ENCODE measurements around the gene CEACAM1.
"Not testable (repeated sequence)": the region's sequence is repeated elsewhere in the genome, so short reads cannot be mapped to it uniquely, and the experiment has no call there.

CEACAM1 gene

GRCh38 chr19:42529248-42529764, 1.0 kb upstream of the CEACAM1 start:
- H3K27ac ChIP-seq (ENCODE audit: low read depth, low read length, severe bottlenecking), result no peak overlapping the region
- peaks cover 8% of the 10 kb centered on the region for H3K4me1 ChIP-seq (ENCODE audit: control insufficient read depth, insufficient read depth, low read length, poor library complexity, severe bottlenecking)
- no peaks in the 10 kb centered on the region for H3K36me3 ChIP-seq (ENCODE audit: control insufficient read depth, insufficient read depth, low read length)
- WGBS, 2 experiments (ENCODE audit: insufficient coverage in 2 of 2), result 57 to 63% methylated on average over 3 of the region's 3 CpGs
- H3K9me3 ChIP-seq (ENCODE audit: control insufficient read depth, low read length), result no peaks in the 10 kb centered on the region
- no peak overlapping the region for H3K4me3 ChIP-seq (ENCODE audit: extremely low read depth, insufficient read depth, low read length, poor library complexity, severe bottlenecking)

DNA sequence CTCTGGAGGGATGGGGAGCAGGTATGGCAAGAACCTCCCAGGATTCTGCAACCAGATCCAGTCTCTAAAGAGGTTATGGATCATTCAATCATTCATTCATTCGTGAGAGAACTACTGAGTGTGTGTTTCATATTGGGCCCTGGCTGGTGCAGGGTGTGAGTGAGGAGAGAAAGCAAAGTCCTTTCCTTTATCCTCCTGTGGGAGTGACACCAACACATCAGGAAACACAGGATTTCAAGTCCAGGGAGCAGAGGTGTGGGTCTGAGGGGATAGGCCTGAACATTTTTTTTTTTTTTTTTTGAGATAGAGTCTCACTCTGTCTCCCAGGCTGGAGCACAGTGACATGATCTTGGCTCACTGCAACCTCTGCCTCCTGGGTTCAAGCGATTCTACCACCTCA, 3.3 kb downstream of the CEACAM1 start:
- Histone ChIP-seq H3K36me3 (ENCODE audit: control insufficient read depth, insufficient read depth, low read length) (no peaks in the 10 kb centered on the region), H3K4me3 (ENCODE audit: extremely low read depth, insufficient read depth, low read length, poor library complexity, severe bottlenecking) (no peak overlapping the region), H3K4me1 (ENCODE audit: control insufficient read depth, insufficient read depth, low read length, poor library complexity, severe bottlenecking) (peaks cover 8% of the 10 kb centered on the region), H3K9me3 (ENCODE audit: control insufficient read depth, low read length) (no peaks in the 10 kb centered on the region), H3K27ac (ENCODE audit: low read depth, low read length, severe bottlenecking) (no peak overlapping the region)
- no CpG with 5 or more reads among the region's 2 CpGs for WGBS, 2 experiments (ENCODE audit: insufficient coverage in 2 of 2)

GRCh38 chr19:42524250-42524649, 4.0 kb downstream of the CEACAM1 start:
- 79 to 88% methylated on average over 3 to 5 of the region's 5 CpGs for WGBS, 2 experiments (ENCODE audit: insufficient coverage in 2 of 2)
- Histone ChIP-seq H3K27ac (ENCODE audit: low read depth, low read length, severe bottlenecking) (no peak overlapping the region), H3K4me3 (ENCODE audit: extremely low read depth, insufficient read depth, low read length, poor library complexity, severe bottlenecking) (no peak overlapping the region), H3K4me1 (ENCODE audit: control insufficient read depth, insufficient read depth, low read length, poor library complexity, severe bottlenecking) (peaks cover 8% of the 10 kb centered on the region), H3K9me3 (ENCODE audit: control insufficient read depth, low read length) (no peaks in the 10 kb centered on the region), H3K36me3 (ENCODE audit: control insufficient read depth, insufficient read depth, low read length) (no peaks in the 10 kb centered on the region)

GRCh38 chr19:42522262-42522661, 6.0 kb downstream of the CEACAM1 start:
- not testable (repeated sequence) for H3K4me3 ChIP-seq (ENCODE audit: extremely low read depth, insufficient read depth, low read length, poor library complexity, severe bottlenecking); H3K9me3 ChIP-seq (ENCODE audit: control insufficient read depth, low read length); H3K36me3 ChIP-seq (ENCODE audit: control insufficient read depth, insufficient read depth, low read length); H3K27ac ChIP-seq (ENCODE audit: low read depth, low read length, severe bottlenecking); H3K4me1 ChIP-seq (ENCODE audit: control insufficient read depth, insufficient read depth, low read length, poor library complexity, severe bottlenecking)
- WGBS, 2 experiments (ENCODE audit: insufficient coverage in 2 of 2), result 79 to 89% methylated on average over 11 to 12 of the region's 12 CpGs

GRCh38 chr19:42521346-42522030, 6.8 kb downstream of the CEACAM1 start:
- Histone ChIP-seq H3K4me3 (ENCODE audit: extremely low read depth, insufficient read depth, low read length, poor library complexity, severe bottlenecking) (no peak overlapping the region), H3K9me3 (ENCODE audit: control insufficient read depth, low read length) (no peaks in the 10 kb centered on the region), H3K4me1 (ENCODE audit: control insufficient read depth, insufficient read depth, low read length, poor library complexity, severe bottlenecking) (no peaks in the 10 kb centered on the region), H3K36me3 (ENCODE audit: control insufficient read depth, insufficient read depth, low read length) (no peaks in the 10 kb centered on the region), H3K27ac (ENCODE audit: low read depth, low read length, severe bottlenecking) (no peak overlapping the region)
- 80 to 100% methylated on average over 3 to 5 of the region's 6 CpGs for WGBS, 2 experiments (ENCODE audit: insufficient coverage in 2 of 2)

DNA sequence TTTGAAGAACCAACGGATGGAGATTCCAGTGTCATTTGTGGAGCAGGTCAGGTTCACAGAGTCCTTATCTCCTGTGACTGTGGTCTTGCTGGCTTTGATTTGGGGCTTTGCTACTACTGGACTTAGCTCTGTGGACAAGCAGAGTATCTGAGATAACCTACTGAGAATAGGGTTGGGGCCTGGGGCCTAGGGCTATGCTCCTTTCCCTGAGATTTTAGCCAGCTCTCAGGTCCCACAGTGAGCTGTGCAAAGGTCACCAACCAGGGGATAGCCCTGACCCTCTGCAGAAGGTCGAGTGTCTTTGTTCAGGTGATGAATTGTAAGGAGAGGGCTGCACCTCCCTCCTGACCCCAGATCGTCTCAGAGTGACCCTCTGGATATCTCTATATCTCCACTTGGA, 9.2 kb downstream of the CEACAM1 start:
- H3K27ac ChIP-seq (ENCODE audit: low read depth, low read length, severe bottlenecking), result no peak overlapping the region
- H3K36me3 ChIP-seq (ENCODE audit: control insufficient read depth, insufficient read depth, low read length), result no peaks in the 10 kb centered on the region
- H3K4me1 ChIP-seq (ENCODE audit: control insufficient read depth, insufficient read depth, low read length, poor library complexity, severe bottlenecking), result no peaks in the 10 kb centered on the region
- WGBS, 2 experiments (ENCODE audit: insufficient coverage in 2 of 2), result 88 to 100% methylated on average over 1 to 2 of the region's 3 CpGs
- H3K9me3 ChIP-seq (ENCODE audit: control insufficient read depth, low read length), result no peaks in the 10 kb centered on the region
- H3K4me3 ChIP-seq (ENCODE audit: extremely low read depth, insufficient read depth, low read length, poor library complexity, severe bottlenecking), result no peak overlapping the region

DNA sequence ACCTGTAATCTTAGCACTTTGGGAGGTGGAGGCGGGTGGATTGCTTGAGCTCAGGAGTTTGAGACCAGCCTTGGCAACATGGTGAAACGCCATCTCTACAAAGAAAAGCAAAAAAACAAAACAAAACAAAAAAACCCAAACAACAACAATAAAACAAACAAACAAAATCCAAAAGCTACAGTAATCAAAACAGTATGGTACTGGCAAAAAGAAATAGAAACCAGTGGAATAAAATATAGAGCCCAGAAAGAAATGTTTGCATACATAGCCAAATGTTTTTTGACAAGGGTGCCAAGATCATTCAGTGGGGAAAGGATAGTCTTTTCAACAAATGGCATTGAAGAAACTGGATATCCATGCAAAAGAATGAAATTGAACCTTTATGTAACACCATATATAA, 11.5 kb downstream of the CEACAM1 start:
- H3K9me3 ChIP-seq (ENCODE audit: control insufficient read depth, low read length), result no peaks in the 10 kb centered on the region
- H3K36me3 ChIP-seq (ENCODE audit: control insufficient read depth, insufficient read depth, low read length), result no peaks in the 10 kb centered on the region
- 100% methylated on average over 1 of the region's 2 CpGs; no CpG with 5 or more reads in 1 of the 2 experiments for WGBS, 2 experiments (ENCODE audit: insufficient coverage in 2 of 2)
- no peak overlapping the region for H3K4me3 ChIP-seq (ENCODE audit: extremely low read depth, insufficient read depth, low read length, poor library complexity, severe bottlenecking)
- H3K4me1 ChIP-seq (ENCODE audit: control insufficient read depth, insufficient read depth, low read length, poor library complexity, severe bottlenecking), result no peaks in the 10 kb centered on the region
- no peak overlapping the region for H3K27ac ChIP-seq (ENCODE audit: low read depth, low read length, severe bottlenecking)

GRCh38 chr19:42515241-42515832, 12.9 kb downstream of the CEACAM1 start:
- H3K4me3 ChIP-seq (ENCODE audit: extremely low read depth, insufficient read depth, low read length, poor library complexity, severe bottlenecking), result no peak overlapping the region
- WGBS, 2 experiments (ENCODE audit: insufficient coverage in 2 of 2), result 91 to 94% methylated on average over 4 of the region's 7 CpGs
- H3K27ac ChIP-seq (ENCODE audit: low read depth, low read length, severe bottlenecking), result no peak overlapping the region
- H3K9me3 ChIP-seq (ENCODE audit: control insufficient read depth, low read length), result no peaks in the 10 kb centered on the region
- H3K4me1 ChIP-seq (ENCODE audit: control insufficient read depth, insufficient read depth, low read length, poor library complexity, severe bottlenecking), result no peaks in the 10 kb centered on the region
- H3K36me3 ChIP-seq (ENCODE audit: control insufficient read depth, insufficient read depth, low read length), result no peaks in the 10 kb centered on the region

GRCh38 chr19:42514449-42514848, 13.8 kb downstream of the CEACAM1 start:
- 86% methylated on average over 1 of the region's 1 CpG; no CpG with 5 or more reads in 1 of the 2 experiments for WGBS, 2 experiments (ENCODE audit: insufficient coverage in 2 of 2)

GRCh38 chr19:42512743-42513304, 15.5 kb downstream of the CEACAM1 start:
- Histone ChIP-seq H3K4me1 (ENCODE audit: control insufficient read depth, insufficient read depth, low read length, poor library complexity, severe bottlenecking) (no peaks in the 10 kb centered on the region), H3K36me3 (ENCODE audit: control insufficient read depth, insufficient read depth, low read length) (no peaks in the 10 kb centered on the region), H3K27ac (ENCODE audit: low read depth, low read length, severe bottlenecking) (no peak overlapping the region), H3K4me3 (ENCODE audit: extremely low read depth, insufficient read depth, low read length, poor library complexity, severe bottlenecking) (no peak overlapping the region), H3K9me3 (ENCODE audit: control insufficient read depth, low read length) (no peaks in the 10 kb centered on the region)
- WGBS, 2 experiments (ENCODE audit: insufficient coverage in 2 of 2), result 86 to 91% methylated on average over 8 of the region's 10 CpGs

More at GRCh38 chr19:42514449-42514848, 13.8 kb downstream of the CEACAM1 start:
- Histone ChIP-seq H3K4me3 (ENCODE audit: extremely low read depth, insufficient read depth, low read length, poor library complexity, severe bottlenecking) (no peak overlapping the region), H3K27ac (ENCODE audit: low read depth, low read length, severe bottlenecking) (no peak overlapping the region), H3K9me3 (ENCODE audit: control insufficient read depth, low read length) (no peaks in the 10 kb centered on the region), H3K36me3 (ENCODE audit: control insufficient read depth, insufficient read depth, low read length) (no peaks in the 10 kb centered on the region), H3K4me1 (ENCODE audit: control insufficient read depth, insufficient read depth, low read length, poor library complexity, severe bottlenecking) (no peaks in the 10 kb centered on the region)

Measured in mesodermal cell (in vitro differentiated cells).